Transverse colon (tissue), 3 donors: ENCODE results near the gene C19orf44.

Experiments
- CTCF ChIP-seq, 5 experiments: fragments of 200-600 bp in 3 of 5; fragments of 450-650 bp in 2 of 5; sonication (generic) in 3 of 5; IDR thresholded peaks; 1 replicate in 2 of 5; 2 replicates in 3 of 5; pipeline ENCODE4 v1.5.1; 2016 to 2017; ENCODE audit warnings: antibody characterized with exemption in 5 of 5, inconsistent platforms in 3 of 5, mild to moderate bottlenecking in 2 of 5, moderate library complexity in 1 of 5
- EP300 ChIP-seq: sonication (generic); formaldehyde crosslinking; IDR thresholded peaks from one replicate; pipeline ENCODE4 v1.6.1; 2017; ENCODE audit warnings: antibody characterized with exemption, low read depth

GRCh38 chr19:16540948-16541347 is 44.8 kb downstream of the C19orf44 start:
- TF ChIP-seq CTCF (IDR thresholded peaks at IDR 0.05) (no peak), EP300 (no peak)
